NCI-H2107 treated with DMSO at 0.1 percent for 48 hours (cell line): ENCODE data around the gene INHBB.

ENCODE experiments used
- DNase-seq: peaks from one replicate; lab custom pipeline; 2025; ENCODE audit not compliant: unreplicated experiment; lab: John Stamatoyannopoulos, UW

The INHBB gene

DNA sequence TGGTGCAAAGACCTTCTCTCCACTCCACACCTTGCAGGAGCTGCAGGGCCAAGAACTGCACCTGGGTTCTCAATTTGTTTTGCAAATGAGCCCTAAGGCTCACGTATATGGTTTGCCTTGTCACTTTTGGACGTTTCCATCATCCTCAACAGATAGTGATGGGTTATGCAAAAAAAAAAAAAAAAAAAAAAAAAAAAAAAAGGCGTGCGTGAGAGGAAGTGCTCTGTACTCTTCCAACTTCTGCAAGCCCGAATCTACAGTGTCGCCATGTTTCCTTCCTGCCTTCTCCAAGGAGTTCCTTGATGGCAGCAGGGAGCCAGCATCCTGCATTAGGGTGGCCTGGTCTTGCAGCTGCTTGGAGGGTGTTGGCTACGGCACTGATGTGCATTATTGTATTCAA, 4.0 kb upstream of the INHBB start:
- no peak for DNase-seq

DNA sequence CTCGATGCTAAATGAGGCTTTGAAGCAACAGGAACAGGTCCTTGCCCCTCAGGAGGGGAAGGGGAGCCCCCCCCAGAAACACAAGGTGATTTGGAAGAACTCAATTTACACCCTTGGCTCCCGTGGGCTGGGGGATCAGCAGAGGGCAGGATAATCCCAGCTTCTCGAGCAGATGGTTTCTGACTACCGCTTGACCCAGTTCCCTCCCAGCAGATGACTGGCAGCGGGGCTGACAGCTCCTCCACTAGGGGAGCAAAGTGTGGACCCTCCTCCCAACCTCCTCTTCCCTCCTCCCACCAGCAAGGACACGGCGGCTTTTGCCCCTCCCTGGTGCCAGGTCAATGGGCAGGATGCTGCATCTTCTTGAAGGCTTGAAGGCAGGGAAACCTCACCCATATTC, 3.5 kb upstream of the INHBB start:
- DNase-seq: no peak

GRCh38 chr2:120343100-120343432, 2.9 kb upstream of the INHBB start:
- DNase-seq: no peak

DNA sequence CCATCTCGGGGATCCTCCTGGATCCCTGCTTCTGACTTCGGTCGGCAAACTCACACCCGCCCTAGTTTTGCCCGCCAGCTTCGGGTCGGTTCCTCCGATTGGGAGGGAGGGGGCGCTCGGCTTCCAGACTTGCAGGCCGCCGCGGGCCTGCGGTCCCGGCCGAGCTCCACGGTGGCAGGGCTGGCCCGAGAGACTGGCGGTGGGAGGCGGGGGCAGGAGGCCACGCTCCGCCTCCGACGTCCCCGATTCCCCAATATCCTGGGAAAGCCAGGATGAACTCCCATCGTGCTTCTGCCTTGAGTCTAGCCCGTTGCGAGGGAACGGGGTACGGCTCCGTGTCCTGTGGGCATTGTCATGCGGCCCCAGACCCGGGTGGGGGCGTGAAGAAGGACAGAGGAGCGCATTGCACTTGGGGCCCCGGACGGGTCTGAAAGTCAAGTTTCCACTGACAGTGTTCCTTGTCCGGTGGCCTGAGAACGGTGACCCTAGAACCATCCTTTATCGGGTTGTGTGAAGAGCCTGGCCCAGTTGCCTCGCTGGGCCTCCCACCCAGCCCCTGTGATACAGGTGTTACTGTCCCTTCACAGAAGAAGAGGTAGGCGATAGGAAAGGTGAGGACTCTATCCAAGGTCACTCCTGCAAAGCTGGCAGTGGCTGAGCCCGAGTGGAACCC, 2.4 kb upstream of the INHBB start:
- peak; percentile 30 for DNase-seq

DNA sequence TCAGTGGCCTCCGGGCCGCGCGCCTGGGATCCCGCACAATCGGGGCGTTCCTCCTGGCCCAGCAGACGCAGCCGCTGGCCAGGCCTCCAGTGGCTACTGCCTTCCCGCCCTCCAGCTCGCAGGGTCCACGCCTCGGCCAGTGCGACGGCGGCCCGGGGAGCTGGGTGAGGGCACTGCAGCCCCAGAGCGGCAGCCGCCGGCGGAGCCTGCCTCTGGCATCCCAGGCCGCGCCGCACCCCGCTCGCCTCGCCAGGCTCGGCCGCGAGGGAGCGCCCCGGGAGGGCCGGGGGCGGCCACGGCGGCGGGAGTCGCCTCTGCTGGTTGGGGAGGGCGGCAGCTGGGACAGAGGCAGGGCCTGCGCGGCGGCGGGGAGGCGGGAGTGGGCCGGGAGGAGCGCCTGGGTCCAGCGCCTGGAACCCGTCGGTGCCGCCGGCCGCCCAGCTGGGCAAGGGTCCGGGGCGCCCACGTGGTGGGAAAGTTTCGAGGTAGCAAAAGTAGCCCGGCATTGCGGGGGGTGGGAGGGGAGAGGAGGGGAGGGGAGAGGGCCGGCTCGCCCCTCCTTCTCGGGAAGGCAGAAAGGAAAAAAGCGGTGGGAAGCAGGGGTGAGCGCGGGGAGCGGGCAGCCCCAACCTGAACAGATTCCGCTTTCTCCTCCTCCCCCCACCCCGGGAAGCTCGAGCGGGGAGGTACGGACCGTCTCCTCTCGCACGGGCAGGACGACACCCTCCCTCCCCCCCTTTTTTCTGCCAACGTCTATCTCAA, 1.5 kb upstream of the INHBB start:
- DNase-seq: no peak

- no peak for DNase-seq
Observed at GRCh38 chr2:120344976-120345581, 857 bp upstream of the INHBB start.

DNA sequence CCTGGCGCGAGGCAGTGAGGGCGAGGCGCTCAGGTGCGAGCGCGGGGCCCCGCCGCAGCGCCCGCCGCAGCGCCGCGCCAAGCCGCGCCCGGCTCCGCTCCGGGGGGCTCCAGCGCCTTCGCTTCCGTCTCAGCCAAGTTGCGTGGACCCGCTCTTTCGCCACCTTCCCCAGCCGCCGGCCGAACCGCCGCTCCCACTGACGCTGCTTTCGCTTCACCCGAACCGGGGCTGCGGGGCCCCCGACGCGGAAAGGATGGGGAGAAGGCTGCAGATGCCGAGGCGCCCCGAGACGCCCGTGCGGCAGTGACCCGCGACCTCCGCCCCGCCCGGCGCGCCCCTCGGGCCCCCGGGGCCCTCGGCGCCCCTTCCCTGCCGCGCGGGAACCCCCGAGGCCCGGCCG, 328 bp upstream of the INHBB start:
- DNase-seq: no peak

GRCh38 chr2:120346667-120347358, 877 bp downstream of the INHBB start:
- DNase-seq: no peak

DNA sequence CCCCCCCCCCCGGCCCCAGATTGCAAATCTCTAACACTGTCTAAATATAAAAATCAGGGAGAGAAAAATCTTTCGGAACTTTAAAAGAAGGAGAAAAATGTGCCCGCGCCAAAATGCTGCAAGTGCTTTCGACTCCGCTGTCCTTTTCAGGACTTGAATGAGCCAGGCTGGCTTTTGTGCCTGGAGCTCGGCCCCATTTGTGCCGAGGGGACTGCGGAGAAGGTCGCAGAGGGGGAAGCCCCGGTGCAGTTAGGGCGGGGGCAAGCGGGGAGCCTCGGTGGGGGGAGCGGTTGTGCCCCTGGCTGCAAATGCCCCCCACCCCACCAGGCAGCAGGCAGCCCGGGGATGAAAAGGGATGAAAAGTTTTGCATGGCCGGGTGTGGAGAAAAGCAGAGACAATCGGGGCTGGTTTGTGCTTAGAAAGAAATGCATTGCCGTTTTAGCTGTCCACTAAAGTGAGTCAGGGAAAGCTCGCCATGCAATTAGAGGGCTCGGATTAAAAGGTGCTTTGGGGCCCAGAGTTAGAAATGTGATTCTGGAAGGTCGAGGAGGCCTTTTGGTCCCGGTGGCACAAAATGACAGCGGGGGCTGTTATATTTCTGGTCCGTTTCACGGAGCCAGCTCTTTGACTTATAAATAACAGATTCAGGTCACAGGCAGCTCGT, 1.6 kb downstream of the INHBB start:
- DNase-seq: no peak

DNA sequence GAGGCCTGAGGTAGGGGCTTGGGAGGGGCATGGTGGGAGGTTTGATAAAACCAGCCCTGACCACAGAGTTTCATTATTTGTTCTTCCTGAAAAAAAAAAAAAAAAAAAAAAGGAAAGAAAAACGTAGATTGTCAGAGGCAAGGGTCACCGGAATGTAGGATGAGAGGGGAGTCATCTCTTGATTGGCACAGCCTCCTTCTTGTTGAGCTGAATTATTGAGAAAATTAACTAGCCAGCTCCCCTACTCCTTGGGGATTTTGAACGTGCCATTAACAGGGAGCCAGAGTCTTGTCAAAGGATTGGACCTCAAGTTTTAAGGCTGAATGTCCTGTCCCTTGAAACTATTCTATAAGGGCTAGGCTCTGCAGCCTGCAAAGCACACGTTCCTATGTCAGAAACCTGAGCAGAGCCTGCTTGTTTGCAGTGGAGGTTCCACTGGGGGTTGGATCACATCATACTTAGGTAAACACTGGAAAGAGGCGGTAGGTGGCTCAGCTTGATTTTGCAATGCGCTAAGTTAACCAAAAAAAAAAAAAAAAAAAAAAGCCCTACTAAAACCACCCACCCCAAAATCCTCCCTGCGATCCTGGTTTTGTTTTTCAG, 2.3 kb downstream of the INHBB start:
- DNase-seq: peak; percentile 51

DNA sequence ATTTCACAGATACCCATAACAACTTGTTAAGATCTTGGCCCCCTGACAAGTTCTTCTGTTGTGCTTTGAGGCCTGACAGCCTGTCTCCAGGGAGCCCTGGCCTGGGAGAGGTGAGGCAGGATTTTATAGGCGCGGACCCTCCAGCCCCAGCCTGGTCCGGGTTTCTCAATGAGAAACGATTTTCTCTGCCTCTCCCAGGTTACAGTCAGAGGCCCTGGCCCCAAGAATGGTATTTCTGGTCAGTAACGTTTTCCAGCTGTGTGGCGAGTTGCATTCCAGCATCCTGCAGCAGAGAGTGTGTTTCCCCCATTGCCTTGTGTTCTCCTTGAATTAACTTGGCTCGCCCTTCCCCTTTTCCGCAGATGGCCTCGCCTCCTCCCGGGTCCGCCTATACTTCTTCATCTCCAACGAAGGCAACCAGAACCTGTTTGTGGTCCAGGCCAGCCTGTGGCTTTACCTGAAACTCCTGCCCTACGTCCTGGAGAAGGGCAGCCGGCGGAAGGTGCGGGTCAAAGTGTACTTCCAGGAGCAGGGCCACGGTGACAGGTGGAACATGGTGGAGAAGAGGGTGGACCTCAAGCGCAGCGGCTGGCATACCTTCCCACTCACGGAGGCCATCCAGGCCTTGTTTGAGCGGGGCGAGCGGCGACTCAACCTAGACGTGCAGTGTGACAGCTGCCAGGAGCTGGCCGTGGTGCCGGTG, 3.0 kb downstream of the INHBB start:
- DNase-seq: no peak

DNA sequence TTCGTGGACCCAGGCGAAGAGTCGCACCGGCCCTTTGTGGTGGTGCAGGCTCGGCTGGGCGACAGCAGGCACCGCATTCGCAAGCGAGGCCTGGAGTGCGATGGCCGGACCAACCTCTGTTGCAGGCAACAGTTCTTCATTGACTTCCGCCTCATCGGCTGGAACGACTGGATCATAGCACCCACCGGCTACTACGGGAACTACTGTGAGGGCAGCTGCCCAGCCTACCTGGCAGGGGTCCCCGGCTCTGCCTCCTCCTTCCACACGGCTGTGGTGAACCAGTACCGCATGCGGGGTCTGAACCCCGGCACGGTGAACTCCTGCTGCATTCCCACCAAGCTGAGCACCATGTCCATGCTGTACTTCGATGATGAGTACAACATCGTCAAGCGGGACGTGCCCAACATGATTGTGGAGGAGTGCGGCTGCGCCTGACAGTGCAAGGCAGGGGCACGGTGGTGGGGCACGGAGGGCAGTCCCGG, 3.5 kb downstream of the INHBB start:
- no peak for DNase-seq

- DNase-seq: no peak
Observed at GRCh38 chr2:120350080-120350479, 4.1 kb downstream of the INHBB start.

DNA sequence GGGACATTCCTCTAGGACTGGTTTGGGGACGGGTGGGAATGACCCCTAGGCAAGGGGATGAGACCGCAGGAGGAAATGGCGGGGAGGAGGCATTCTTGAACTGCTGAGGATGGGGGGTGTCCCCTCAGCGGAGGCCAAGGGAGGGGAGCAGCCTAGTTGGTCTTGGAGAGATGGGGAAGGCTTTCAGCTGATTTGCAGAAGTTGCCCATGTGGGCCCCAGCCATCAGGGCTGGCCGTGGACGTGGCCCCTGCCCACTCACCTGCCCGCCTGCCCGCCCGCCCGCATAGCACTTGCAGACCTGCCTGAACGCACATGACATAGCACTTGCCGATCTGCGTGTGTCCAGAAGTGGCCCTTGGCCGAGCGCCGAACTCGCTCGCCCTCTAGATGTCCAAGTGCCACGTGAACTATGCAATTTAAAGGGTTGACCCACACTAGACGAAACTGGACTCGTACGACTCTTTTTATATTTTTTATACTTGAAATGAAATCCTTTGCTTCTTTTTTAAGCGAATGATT, 4.9 kb downstream of the INHBB start:
- no peak for DNase-seq

- no peak for DNase-seq
Observed at GRCh38 chr2:120352696-120353590, 7.0 kb downstream of the INHBB start.

DNA sequence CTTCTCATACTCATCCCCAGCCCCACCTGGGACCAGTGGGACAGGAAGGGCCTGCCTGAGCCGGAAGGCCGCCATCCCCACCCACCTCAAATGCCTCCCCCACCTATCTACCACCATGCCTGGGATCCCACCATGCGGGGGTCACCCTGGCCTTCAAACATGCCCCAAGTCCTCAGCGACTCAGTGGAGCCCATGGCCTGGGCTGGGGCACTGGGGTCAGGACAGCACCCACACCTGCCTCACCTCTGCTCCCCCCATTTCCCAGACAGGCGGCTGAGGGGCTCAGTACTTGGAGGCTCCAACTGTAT, 7.6 kb downstream of the INHBB start:
- DNase-seq: no peak

DNA sequence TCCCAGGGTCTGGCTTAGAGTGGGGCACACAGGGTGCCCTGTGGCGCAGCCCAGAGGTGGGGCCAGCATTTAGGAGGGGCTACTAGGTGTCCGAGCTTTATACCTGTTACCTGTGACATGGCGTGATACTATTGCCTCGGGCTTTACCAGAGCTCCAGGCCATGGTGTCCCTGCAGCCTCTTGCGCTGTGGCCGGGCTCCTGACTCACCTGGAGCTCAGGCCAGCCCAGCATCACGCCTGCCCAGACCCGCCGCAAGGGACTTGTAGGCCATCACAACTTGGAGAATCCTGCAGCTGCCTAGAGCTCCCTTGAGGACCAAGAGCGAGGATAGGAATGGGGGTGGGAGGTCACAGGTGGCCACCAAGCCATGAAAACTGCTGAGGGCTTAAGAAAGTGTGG, 8.0 kb downstream of the INHBB start:
- no peak for DNase-seq

GRCh38 chr2:120354467-120354866, 8.5 kb downstream of the INHBB start:
- DNase-seq: no peak
